H1 (cell line): ENCODE data around the gene ARID4A. TPM values are rescaled to one million over a fixed set of nuclear protein-coding genes. Genes with fewer than 3 reads are reported as not detected.

Experiments
- CTCF ChIA-PET: fragments of 300-600 bp; sonication (Branson Sonifier 250); formaldehyde crosslinking; loops from one replicate; lab custom pipeline; 2021; ENCODE audit not compliant: partially characterized antibody; lab: Charles Lee
- POLR2A ChIA-PET: fragments of 300-600 bp; sonication (Branson Sonifier 250); formaldehyde crosslinking; loops from one replicate; lab custom pipeline; 2021; ENCODE audit warnings: inconsistent platforms; ENCODE audit not compliant: partially characterized antibody; lab: Charles Lee
- DNase-seq, 2 experiments: peaks; one replicate each; pipeline versions ENCODE4 v3.0.0 to v3.0.0-alpha.2; 2010 to 2022; ENCODE audit warnings: low spot score in 2 of 2, low read depth in 1 of 2, mixed read lengths in 1 of 2
- FAIRE-seq: peaks from 2 replicates; lab custom pipeline; 2011; peaks lifted over from hg19 to GRCh38; lab: Jason Lieb, UNC
- H2AFZ ChIP-seq: 2 replicates; pipeline ENCODE4 v1.8.1; 2012; ENCODE audit warnings: low read length, inconsistent platforms
- H2AK5ac ChIP-seq: 2 replicates; pipeline ENCODE4 v1.6.1; 2013; ENCODE audit warnings: low read depth, low read length
- H2BK120ac ChIP-seq: replicated peaks from 2 replicates; pipeline ENCODE3; 2013; ENCODE audit warnings: low read depth, low read length, inconsistent platforms
- H2BK12ac ChIP-seq: 2 replicates; pipeline ENCODE4 v1.6.1; 2013; ENCODE audit warnings: low read depth, low read length
- H2BK15ac ChIP-seq: 2 replicates; pipeline ENCODE4 v1.6.1; 2013; ENCODE audit warnings: low read length
- H2BK20ac ChIP-seq: 2 replicates; pipeline ENCODE4 v1.6.1; 2013; ENCODE audit warnings: low read length
- H2BK5ac ChIP-seq: 2 replicates; pipeline ENCODE4 v1.6.1; 2013; ENCODE audit warnings: low read depth, low read length
- H3K14ac ChIP-seq: 2 replicates; pipeline ENCODE4 v1.6.1; 2013; ENCODE audit warnings: inconsistent platforms; ENCODE audit not compliant: insufficient read length
- H3K18ac ChIP-seq: 2 replicates; pipeline ENCODE4 v1.6.1; 2013; ENCODE audit warnings: low read length; ENCODE audit errors: extremely low read depth
- H3K23ac ChIP-seq: 2 replicates; pipeline ENCODE4 v1.6.1; 2013; ENCODE audit warnings: inconsistent platforms; ENCODE audit not compliant: insufficient read length
- H3K23me2 ChIP-seq: 2 replicates; pipeline ENCODE4 v1.6.1; 2013; ENCODE audit warnings: low read depth, low read length
- H3K27ac ChIP-seq: 2 replicates; pipeline ENCODE4 v1.6.1; 2011; ENCODE audit warnings: low read depth, low read length, inconsistent platforms
- H3K27me3 ChIP-seq, 4 experiments: replicated peaks in 1 of 4; 1 replicate in 1 of 4; 2 replicates in 3 of 4; pipeline versions ENCODE4 v1.6.1 to v1.8.1; 2011 to 2013; ENCODE audit warnings: low read length in 3 of 4, mild to moderate bottlenecking in 3 of 4, inconsistent platforms in 2 of 4, mixed read lengths in 2 of 4, moderate library complexity in 1 of 4; ENCODE audit not compliant: control insufficient read depth in 3 of 4, insufficient read depth in 3 of 4; ENCODE audit errors: extremely low read depth in 1 of 4
- H3K36me3 ChIP-seq, 4 experiments: 2 replicates each; pipeline versions ENCODE4 v1.6.1 to v1.8.1; 2011 to 2013; ENCODE audit warnings: mild to moderate bottlenecking in 4 of 4, low read length in 3 of 4, moderate library complexity in 2 of 4, control low read depth in 1 of 4, inconsistent platforms in 1 of 4; ENCODE audit not compliant: insufficient read depth in 4 of 4, control insufficient read depth in 2 of 4
- H3K4ac ChIP-seq: replicated peaks from 2 replicates; pipeline ENCODE3; 2013; ENCODE audit warnings: low read length, low read depth, mixed read lengths, inconsistent platforms; ENCODE audit not compliant: insufficient read length
- H3K4me1 ChIP-seq, 4 experiments: replicated peaks in 1 of 4; 1 replicate in 1 of 4; 2 replicates in 3 of 4; pipeline versions ENCODE4 v1.6.1 to v1.8.1; 2011 to 2013; ENCODE audit warnings: low read length in 3 of 4, inconsistent platforms in 2 of 4, mixed read lengths in 1 of 4; ENCODE audit not compliant: insufficient read depth in 4 of 4, control insufficient read depth in 3 of 4
- H3K4me2 ChIP-seq, 2 experiments: 2 replicates each; pipeline versions ENCODE4 v1.6.1 to v1.8.1; 2011 to 2013; ENCODE audit warnings: low read depth in 2 of 2, low read length in 2 of 2, control low read depth in 1 of 2, inconsistent platforms in 1 of 2, mild to moderate bottlenecking in 1 of 2; ENCODE audit not compliant: insufficient read depth in 1 of 2
- H3K4me3 ChIP-seq, 4 experiments: fragments of 200-600, 300-600 bp in 1 of 4; sonication (generic), shearing (Covaris generic), sonication (Bioruptor Twin) in 1 of 4; 2 replicates each; pipeline versions ENCODE4 v1.5.1 to v1.8.1; 2011 to 2016; ENCODE audit warnings: low read length in 4 of 4, low read depth in 3 of 4, control low read depth in 2 of 4, inconsistent platforms in 2 of 4, mild to moderate bottlenecking in 2 of 4, mixed read lengths in 1 of 4, moderate library complexity in 1 of 4; ENCODE audit not compliant: insufficient read depth in 2 of 4; ENCODE audit errors: extremely low read depth in 1 of 4
- H3K56ac ChIP-seq: replicated peaks from 2 replicates; pipeline ENCODE3; 2013; ENCODE audit warnings: low read depth, mild to moderate bottlenecking, mixed read lengths, low read length, inconsistent platforms; ENCODE audit not compliant: insufficient read length
- H3K79me1 ChIP-seq: 2 replicates; pipeline ENCODE4 v1.6.1; 2013; ENCODE audit warnings: low read depth, low read length, control low read depth
- H3K79me2 ChIP-seq, 2 experiments: 2 replicates each; pipeline versions ENCODE4 v1.6.1 to v1.8.1; 2012 to 2013; ENCODE audit warnings: low read length in 2 of 2, mild to moderate bottlenecking in 2 of 2, inconsistent platforms in 1 of 2; ENCODE audit not compliant: insufficient read depth in 2 of 2, control insufficient read depth in 1 of 2
- H3K9ac ChIP-seq, 4 experiments: replicated peaks in 1 of 4; 1 replicate in 1 of 4; 2 replicates in 3 of 4; pipeline versions ENCODE4 v1.6.1 to v1.8.1; 2011 to 2013; ENCODE audit warnings: low read depth in 3 of 4, low read length in 3 of 4, control low read depth in 2 of 4, mild to moderate bottlenecking in 2 of 4, moderate library complexity in 2 of 4, inconsistent platforms in 1 of 4; ENCODE audit errors: extremely low read depth in 1 of 4
- H3K9me3 ChIP-seq, 2 experiments: 2 replicates each; pipeline versions ENCODE4 v1.6.1 to v1.8.1; 2012 to 2013; ENCODE audit warnings: mild to moderate bottlenecking in 2 of 2, moderate library complexity in 2 of 2, control low read depth in 1 of 2, inconsistent platforms in 1 of 2, low read depth in 1 of 2, low read length in 1 of 2, mixed read lengths in 1 of 2; ENCODE audit not compliant: insufficient read depth in 2 of 2
- H4K20me1 ChIP-seq, 2 experiments: replicated peaks in 1 of 2; 2 replicates each; pipeline versions ENCODE3 to v1.8.1; 2011 to 2013; ENCODE audit warnings: inconsistent platforms in 2 of 2, low read length in 2 of 2, mild to moderate bottlenecking in 1 of 2; ENCODE audit not compliant: insufficient read depth in 2 of 2, control insufficient read depth in 1 of 2
- H4K5ac ChIP-seq: 2 replicates; pipeline ENCODE4 v1.6.1; 2013; ENCODE audit warnings: low read length, low read depth, mixed read lengths, inconsistent platforms; ENCODE audit not compliant: insufficient read length
- H4K8ac ChIP-seq: 2 replicates; pipeline ENCODE4 v1.8.0; 2013; ENCODE audit warnings: mild to moderate bottlenecking, moderate library complexity, low read length, inconsistent platforms; ENCODE audit not compliant: insufficient read depth; ENCODE audit errors: extremely low read depth
- H4K91ac ChIP-seq: replicated peaks from 2 replicates; pipeline ENCODE3; 2013; ENCODE audit warnings: low read length, mixed read lengths, inconsistent platforms; ENCODE audit not compliant: insufficient read length
- BRCA1 ChIP-seq: IDR thresholded peaks from 2 replicates; pipeline ENCODE4 v1.6.1; 2012; ENCODE audit warnings: low read depth, low read length, improper control_type of control experiment
- POU5F1 ChIP-seq: IDR thresholded peaks from 2 replicates; pipeline ENCODE4 v1.6.1; 2011; ENCODE audit warnings: low read depth, mild to moderate bottlenecking, low read length, moderate library complexity
- RBBP5 ChIP-seq: IDR thresholded peaks from 2 replicates; pipeline ENCODE4 v1.7.1; 2012; ENCODE audit warnings: low read depth, mild to moderate bottlenecking, inconsistent platforms, low read length, moderate library complexity, borderline replicate concordance
- SIRT6 ChIP-seq: IDR thresholded peaks from one replicate; pipeline ENCODE4 v1.7.1; 2012; ENCODE audit warnings: low read length, inconsistent platforms
- SIX5 ChIP-seq: IDR thresholded peaks from 2 replicates; pipeline ENCODE4 v1.6.1; 2011; ENCODE audit warnings: mild to moderate bottlenecking, low read depth, low read length
- SP2 ChIP-seq: IDR thresholded peaks from 2 replicates; pipeline ENCODE4 v1.6.1; 2012; ENCODE audit warnings: mild to moderate bottlenecking, low read length, inconsistent platforms
- TBP ChIP-seq: IDR thresholded peaks from 2 replicates; pipeline ENCODE4 v1.6.1; 2011; ENCODE audit warnings: low read depth, low read length, improper control_type of control experiment
- WGBS, 2 experiments: shearing (Covaris generic) in 1 of 2; methylation state at CpG; one replicate each; pipeline versions ENCODE4 v1.1.6 to v1.1.7; 2013 to 2015; ENCODE audit warnings: low lambda C conversion rate in 2 of 2, mixed read lengths in 2 of 2, inconsistent platforms in 1 of 2, low coverage in 1 of 2, missing lambda C conversion rate in 1 of 2; ENCODE audit not compliant: insufficient replicate concordance in 2 of 2, insufficient coverage in 1 of 2, insufficient read length in 1 of 2; ENCODE audit errors: extremely low coverage in 1 of 2, missing lambda C conversion rate in 1 of 2; 5-methylcytosine and 5-hydroxymethylcytosine counted together
- polyA plus RNA-seq, 7 experiments: library from polyadenylated mRNA; depleted of rRNA in 3 of 7; stranded (reverse) in 5 of 7; unstranded in 2 of 7; fragments of >200 nt in 5 of 7; fragments of 200-250 nt in 2 of 7; gene quantifications; 1 replicate in 5 of 7; 2 replicates in 1 of 7; 4 replicates in 1 of 7; pipeline versions ENCODE4 v1.2.1 to v1.2.3, GENCODE V29; 2011 to 2013; ENCODE audit warnings: missing spikeins in 2 of 7, mixed read lengths in 2 of 7
- total RNA-seq: library from RNA; stranded (reverse); fragmentation: NEBNext Ultra II Directional; extraction: Animal tissue kit (Norgen Biotek cat#: 25700); gene quantifications from 2 replicates; pipeline ENCODE4 v1.2.1, GENCODE V29; 2021
- TF ChIP-seq, protein P1 (sequence below): IDR thresholded peaks from 2 replicates; pipeline ENCODE4 v1.6.1; 2012; ENCODE audit warnings: inconsistent platforms

Gene ARID4A
- total and polyA plus RNA-seq, 2 of the 8 experiments (the other 6 are each of a cell fraction or from before 2014, with no cell fraction given): 2.1 to 14.6 TPM

DNA sequence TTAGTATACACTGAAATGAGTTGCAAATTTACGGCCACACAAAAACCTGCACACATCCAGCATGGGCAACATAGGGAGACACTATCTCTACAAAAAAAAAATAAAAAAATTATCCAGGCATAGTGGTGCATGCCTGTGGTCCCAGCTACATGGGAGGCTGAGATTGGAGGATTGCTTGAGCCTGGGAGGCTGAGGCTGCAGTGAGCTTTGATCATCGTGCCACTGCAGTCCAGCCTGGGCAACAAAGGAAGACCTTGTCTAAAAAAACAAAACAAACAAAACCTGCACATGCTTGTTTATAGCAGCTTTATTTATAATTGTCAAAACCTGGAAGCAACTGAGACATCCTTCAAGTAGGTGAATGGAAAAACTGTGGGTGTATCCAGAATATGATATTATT, 92.5 kb downstream of the ARID4A start:
- no peak overlapping the region for H2AK5ac ChIP-seq
- H3K56ac ChIP-seq: no peak overlapping the region
- H3K9me3 ChIP-seq: no peaks in the 10 kb centered on the region; a peak in 1 of 4 replicates
- H2AFZ ChIP-seq: no peak overlapping the region
- no peak overlapping the region for H3K18ac ChIP-seq
- TF ChIP-seq SP2 (no peak), POU5F1 (no peak), BRCA1 (no peak), SIRT6 (no peak), RBBP5 (no peak), TBP (no peak), SIX5 (no peak)
- TF ChIP-seq, protein P1, sequence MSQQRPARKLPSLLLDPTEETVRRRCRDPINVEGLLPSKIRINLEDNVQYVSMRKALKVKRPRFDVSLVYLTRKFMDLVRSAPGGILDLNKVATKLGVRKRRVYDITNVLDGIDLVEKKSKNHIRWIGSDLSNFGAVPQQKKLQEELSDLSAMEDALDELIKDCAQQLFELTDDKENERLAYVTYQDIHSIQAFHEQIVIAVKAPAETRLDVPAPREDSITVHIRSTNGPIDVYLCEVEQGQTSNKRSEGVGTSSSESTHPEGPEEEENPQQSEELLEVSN: no peak
- H3K4me1 ChIP-seq: peaks cover 0 to 6% (median 2%) of the 10 kb centered on the region in 4 experiments; a peak in 2 of 7 replicates
- ChIA-PET POLR2A (interaction anchor here (0.8 kb wide), 1 partner anchor 9 kb away, joined by 4 read pairs; no protein-coding TSS in a partner anchor), CTCF (interaction anchor here (1.3 kb wide), 1 partner anchor 27 kb away, joined by 4 read pairs; no protein-coding TSS in a partner anchor)
- no peak overlapping the region for H4K5ac ChIP-seq
- no peak overlapping the region for H2BK15ac ChIP-seq
- peaks cover 3% of the 10 kb centered on the region; the same call in 1 of the 2 replicates for H3K23me2 ChIP-seq
- H3K27me3 ChIP-seq: peaks cover 0 to 4% (median 2%) of the 10 kb centered on the region in 4 experiments; a peak in 3 of 7 replicates
- 100% methylated on average over 2 of the region's 2 CpGs; no CpG with 5 or more reads in 1 of the 2 experiments for WGBS, 2 experiments
- no peak overlapping the region for H2BK20ac ChIP-seq
- no peak overlapping the region for H3K4me2 ChIP-seq
- no peak overlapping the region for H3K9ac ChIP-seq
- no peaks in the 10 kb centered on the region for H3K36me3 ChIP-seq
- FAIRE-seq: no peak
- no peak overlapping the region for H4K91ac ChIP-seq
- no peak overlapping the region for H2BK120ac ChIP-seq
- no peaks in the 10 kb centered on the region for H3K79me2 ChIP-seq
- H3K14ac ChIP-seq: no peak overlapping the region
- H4K20me1 ChIP-seq: no peaks in the 10 kb centered on the region
- H3K4ac ChIP-seq: no peak overlapping the region
- H3K27ac ChIP-seq: no peak overlapping the region
- DNase-seq: no peak
- no peaks in the 10 kb centered on the region for H3K79me1 ChIP-seq
- no peak overlapping the region for H2BK12ac ChIP-seq
- H2BK5ac ChIP-seq: no peak overlapping the region
- H3K23ac ChIP-seq: no peak overlapping the region
- H3K4me3 ChIP-seq: no peak overlapping the region
- no peak overlapping the region for H4K8ac ChIP-seq
